Muscle of leg (tissue), 11 donors: ENCODE results near the gene ABTB2. TPM values are rescaled to one million over a fixed set of nuclear protein-coding genes. Genes with fewer than 3 reads are reported as not detected.

Experiments
- DNase-seq: peaks from one replicate; pipeline ENCODE4 v3.0.0; 2013
- H3K27ac ChIP-seq: one replicate; pipeline ENCODE4 v1.5.1; 2013; ENCODE audit warnings: mild to moderate bottlenecking, low read length, control low read depth
- H3K27me3 ChIP-seq: one replicate; pipeline ENCODE4 v1.6.1; 2013; ENCODE audit warnings: low read length; ENCODE audit not compliant: control insufficient read depth, insufficient read depth
- H3K36me3 ChIP-seq: one replicate; pipeline ENCODE4 v1.6.1; 2013; ENCODE audit warnings: low read length; ENCODE audit not compliant: control insufficient read depth, insufficient read depth
- H3K4me1 ChIP-seq: one replicate; pipeline ENCODE4 v1.6.1; 2013; ENCODE audit warnings: low read length; ENCODE audit not compliant: control insufficient read depth, insufficient read depth
- H3K4me3 ChIP-seq: one replicate; pipeline ENCODE4 v1.5.1; 2013; ENCODE audit warnings: low read length, control low read depth
- H3K9me3 ChIP-seq: replicated peaks from 2 replicates; pipeline ENCODE4 v1.6.1; 2013; ENCODE audit warnings: low read depth, low read length; ENCODE audit not compliant: control insufficient read depth
- whole genome bisulfite sequencing: methylation state at CpG from one replicate; pipeline ENCODE4 v1.1.5; 2013; ENCODE audit warnings: missing lambda C conversion rate; ENCODE audit not compliant: insufficient coverage; 5-methylcytosine and 5-hydroxymethylcytosine counted together
- polyA plus RNA-seq, 8 donors: library from polyadenylated mRNA; unstranded; fragments of 120-200 nt; gene quantifications; one replicate each; pipeline versions ENCODE4 v1.2.1 to v1.2.3, GENCODE V29; 2013; ENCODE audit warnings: inconsistent platforms in 1 of 8, low replicate concordance in 1 of 8; ENCODE audit not compliant: insufficient read length in 8 of 8, insufficient read depth in 1 of 8
- total RNA-seq: library from RNA; stranded (reverse); fragments of 120-200 nt; gene quantifications from one replicate; pipeline ENCODE4 v1.2.4, GENCODE V29; 2013

The ABTB2 gene
- total and polyA plus RNA-seq, 9 donors: 3.5 to 8.5 (median 6.5) TPM

DNA sequence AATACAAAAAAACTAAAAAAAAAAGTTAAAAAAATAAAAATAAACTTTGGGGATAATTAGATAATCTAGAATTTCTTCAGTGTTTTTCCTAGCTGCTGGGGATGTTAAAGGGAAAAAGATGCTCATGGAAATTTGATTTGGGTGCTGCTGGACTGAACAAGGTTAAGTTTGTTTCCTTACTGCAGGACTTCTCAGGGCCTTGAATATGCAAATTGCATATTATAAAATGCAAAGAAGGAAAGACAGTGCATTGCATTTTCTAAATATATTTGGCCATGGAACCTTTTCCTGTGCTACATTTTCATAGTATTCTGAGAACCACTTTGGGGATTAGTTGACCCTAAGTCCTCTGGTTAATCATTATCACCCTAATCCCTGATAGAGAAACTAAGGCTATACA lies 79.6 kb downstream of the ABTB2 start:
- peaks cover 14% of the 10 kb centered on the region for H3K4me1 ChIP-seq
- no peaks in the 10 kb centered on the region for H3K27me3 ChIP-seq
- H3K4me3 ChIP-seq: no peak overlapping the region
- no peak for DNase-seq
- H3K27ac ChIP-seq: no peak overlapping the region
- H3K9me3 ChIP-seq: no peaks in the 10 kb centered on the region
- H3K36me3 ChIP-seq: no peaks in the 10 kb centered on the region

DNA sequence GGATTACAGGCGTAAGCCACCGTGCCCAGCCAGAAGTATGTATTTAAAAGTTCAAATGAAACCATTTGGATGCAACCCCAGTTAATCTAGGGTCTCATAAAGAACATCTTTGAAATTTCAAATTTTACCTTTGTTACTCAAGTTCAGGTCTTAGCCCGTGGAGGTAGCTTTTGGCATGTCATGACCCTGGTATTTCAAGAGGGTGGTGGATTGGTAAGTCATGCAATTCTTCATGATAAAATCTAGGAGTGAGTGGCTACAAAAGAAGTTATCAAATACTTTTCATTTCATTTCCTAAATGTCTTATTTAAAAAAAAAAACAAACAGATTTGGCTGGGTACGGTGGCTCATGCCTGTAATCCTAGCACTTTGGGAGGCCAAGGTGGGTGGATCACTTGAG lies 80.6 kb downstream of the ABTB2 start:
- 64% methylated on average over 2 of the region's 4 CpGs for WGBS
- Histone ChIP-seq H3K4me1 (peaks cover 15% of the 10 kb centered on the region), H3K27me3 (no peaks in the 10 kb centered on the region), H3K27ac (no peak overlapping the region), H3K36me3 (no peaks in the 10 kb centered on the region), H3K9me3 (no peaks in the 10 kb centered on the region), H3K4me3 (no peak overlapping the region)
- no peak for DNase-seq

DNA sequence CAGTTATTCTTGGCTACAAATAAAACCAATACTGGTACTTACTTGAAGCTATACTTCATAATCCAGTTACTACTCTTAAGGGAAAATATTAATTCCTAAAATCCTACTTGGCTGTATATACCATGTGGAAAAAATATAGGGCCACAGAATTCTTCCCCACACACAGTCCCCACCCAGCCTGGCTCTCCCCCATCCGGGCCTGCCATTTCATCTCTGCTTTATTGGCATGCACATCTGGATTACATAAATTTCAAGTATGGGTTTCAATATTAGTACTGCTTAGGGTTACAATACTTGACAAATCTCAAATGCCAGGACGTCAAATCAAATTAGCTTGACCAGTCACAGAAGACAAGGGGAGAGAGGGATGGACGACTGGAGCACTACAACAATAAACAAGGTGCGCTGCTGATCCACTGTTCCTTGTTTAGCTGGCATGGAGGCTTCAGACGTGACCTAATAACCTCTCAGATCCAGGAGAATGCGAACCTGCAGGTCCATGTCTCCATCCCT lies 81.4 kb downstream of the ABTB2 start:
- H3K4me3 ChIP-seq: no peak overlapping the region
- H3K9me3 ChIP-seq: no peaks in the 10 kb centered on the region
- H3K27me3 ChIP-seq: no peaks in the 10 kb centered on the region
- WGBS: 73% methylated on average over 4 of the region's 6 CpGs
- peaks cover 15% of the 10 kb centered on the region for H3K4me1 ChIP-seq
- no peak for DNase-seq
- no peaks in the 10 kb centered on the region for H3K36me3 ChIP-seq
- no peak overlapping the region for H3K27ac ChIP-seq

DNA sequence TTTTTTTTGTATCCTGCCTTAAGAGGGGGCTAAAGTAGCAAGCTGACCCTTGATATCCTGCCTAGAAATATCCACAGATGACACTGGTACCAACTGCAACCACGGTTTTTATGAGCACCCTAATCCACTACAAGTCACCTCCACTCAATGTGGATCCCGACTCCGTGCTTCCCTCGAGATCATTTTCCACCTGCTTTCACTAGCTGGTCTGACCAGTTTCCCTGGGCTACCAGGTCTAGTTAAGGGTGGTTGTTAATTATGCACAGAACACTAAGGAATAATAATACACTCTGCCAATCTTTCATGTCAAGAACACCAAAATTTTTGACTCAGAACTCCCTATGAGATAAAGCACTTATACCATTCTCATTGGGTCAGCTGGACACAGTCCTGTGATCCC lies 82.3 kb downstream of the ABTB2 start:
- Histone ChIP-seq H3K4me3 (no peak overlapping the region), H3K27ac (peak overlapping the region; percentile 75), H3K27me3 (no peaks in the 10 kb centered on the region), H3K4me1 (peaks cover 15% of the 10 kb centered on the region), H3K36me3 (no peaks in the 10 kb centered on the region), H3K9me3 (no peaks in the 10 kb centered on the region)
- 100% methylated on average over 1 of the region's 4 CpGs for WGBS
- DNase-seq: no peak

DNA sequence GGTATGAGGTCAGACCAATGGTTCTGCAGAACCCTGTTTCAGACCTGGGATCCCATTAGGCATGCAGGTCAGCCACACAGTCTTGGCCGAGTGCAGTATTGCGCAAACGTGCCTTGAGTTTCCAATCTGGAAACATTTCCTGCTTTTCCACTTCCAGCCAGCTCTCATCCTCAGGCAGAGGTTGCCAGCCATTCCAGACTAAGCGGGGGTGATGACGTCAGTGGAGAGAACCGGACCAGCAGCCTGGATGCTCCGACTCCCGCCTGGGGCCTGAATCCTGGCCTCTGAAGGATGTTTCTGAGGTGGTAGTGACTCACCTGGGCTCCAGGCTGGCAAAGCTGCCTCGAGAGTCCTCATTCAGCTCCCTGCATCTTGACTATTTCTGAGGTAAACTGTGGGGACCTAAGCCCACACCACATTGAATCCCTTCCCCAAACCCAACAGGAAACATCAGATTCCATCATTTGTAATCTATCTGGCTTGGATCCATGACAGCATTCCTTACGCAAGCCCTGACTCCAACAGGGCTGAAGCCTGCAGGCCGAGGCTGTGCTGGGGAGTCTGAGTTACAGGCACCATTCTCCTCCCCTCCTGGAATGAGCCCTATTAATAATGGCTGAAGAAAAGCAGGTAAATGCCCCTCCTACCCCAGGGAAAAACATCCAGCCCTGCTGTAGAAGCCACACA lies 83.0 kb downstream of the ABTB2 start:
- Histone ChIP-seq H3K27ac (peak overlapping the region; percentile 75), H3K4me3 (no peak overlapping the region), H3K9me3 (no peaks in the 10 kb centered on the region), H3K36me3 (no peaks in the 10 kb centered on the region), H3K27me3 (no peaks in the 10 kb centered on the region), H3K4me1 (peaks cover 15% of the 10 kb centered on the region)
- peak; percentile 95 for DNase-seq
- WGBS: 32% methylated on average over 3 of the region's 11 CpGs

DNA sequence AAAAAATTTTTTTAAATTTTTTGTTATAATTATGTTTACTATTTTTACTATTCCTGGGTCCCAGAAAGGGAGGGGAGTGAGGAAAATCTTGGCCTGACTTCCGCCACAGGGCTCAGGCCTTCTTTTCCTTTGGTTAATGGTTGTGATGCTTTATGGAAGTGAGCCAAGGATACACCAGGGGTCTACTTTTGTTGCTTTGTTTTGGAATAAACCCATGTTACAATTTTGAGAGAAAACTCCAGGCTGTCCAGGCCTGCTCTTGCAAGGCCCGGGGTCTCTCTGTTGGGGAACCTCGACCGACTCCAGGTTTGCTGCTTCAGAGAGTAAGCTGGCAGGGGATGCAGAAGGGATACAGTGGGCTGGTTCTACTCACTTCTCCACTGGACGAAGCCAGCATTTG lies 84.7 kb downstream of the ABTB2 start:
- Histone ChIP-seq H3K9me3 (no peaks in the 10 kb centered on the region), H3K4me3 (no peak overlapping the region), H3K36me3 (no peaks in the 10 kb centered on the region), H3K27me3 (no peaks in the 10 kb centered on the region), H3K4me1 (peaks cover 11% of the 10 kb centered on the region), H3K27ac (no peak overlapping the region)
- WGBS: 31% methylated on average over 3 of the region's 5 CpGs
- peak; percentile 68 for DNase-seq

DNA sequence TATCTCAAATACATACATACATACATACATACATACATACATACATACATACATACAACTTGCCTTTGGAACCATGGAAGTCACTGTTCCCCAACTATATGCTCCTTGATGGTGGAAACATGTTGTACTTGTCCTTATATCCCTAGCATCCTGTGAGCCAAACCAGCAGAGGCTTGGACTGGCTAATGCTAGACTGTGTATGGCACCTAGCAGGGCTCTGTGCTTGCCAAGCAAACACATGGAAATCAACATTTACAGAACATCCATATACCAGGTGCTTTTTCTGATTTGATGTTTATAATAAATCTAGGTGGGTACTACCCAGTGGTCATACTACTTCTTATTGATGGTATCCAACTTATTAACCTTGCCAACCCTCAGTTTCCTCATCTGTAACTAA lies 86.1 kb downstream of the ABTB2 start:
- Histone ChIP-seq H3K27me3 (no peaks in the 10 kb centered on the region), H3K27ac (no peak overlapping the region), H3K4me1 (peaks cover 14% of the 10 kb centered on the region), H3K9me3 (no peaks in the 10 kb centered on the region), H3K4me3 (no peak overlapping the region), H3K36me3 (no peaks in the 10 kb centered on the region)
- no peak for DNase-seq

DNA sequence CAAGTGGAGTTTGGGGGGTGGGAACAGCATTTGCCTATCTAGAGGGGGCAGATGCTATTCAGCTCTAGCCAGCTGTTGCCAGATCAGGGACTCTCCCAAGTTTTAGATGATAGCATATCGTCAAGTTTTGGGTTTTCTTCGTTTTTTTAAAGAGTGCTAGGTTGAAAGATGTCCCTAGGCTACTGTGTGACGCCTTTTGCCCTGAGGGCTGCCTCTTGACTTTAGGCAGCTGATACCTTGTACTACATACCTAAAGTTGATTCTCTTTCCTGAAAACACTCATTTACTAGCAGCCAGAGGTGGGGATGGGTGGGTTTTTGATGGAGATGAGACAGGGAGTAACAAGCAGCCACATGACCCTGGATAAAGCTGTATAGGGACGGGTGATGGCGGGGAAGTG lies 87.1 kb downstream of the ABTB2 start:
- H3K36me3 ChIP-seq: no peaks in the 10 kb centered on the region
- WGBS: 100% methylated on average over 3 of the region's 5 CpGs
- peaks cover 20% of the 10 kb centered on the region for H3K4me1 ChIP-seq
- H3K9me3 ChIP-seq: no peaks in the 10 kb centered on the region
- H3K4me3 ChIP-seq: no peak overlapping the region
- DNase-seq: no peak
- H3K27ac ChIP-seq: no peak overlapping the region
- H3K27me3 ChIP-seq: no peaks in the 10 kb centered on the region

DNA sequence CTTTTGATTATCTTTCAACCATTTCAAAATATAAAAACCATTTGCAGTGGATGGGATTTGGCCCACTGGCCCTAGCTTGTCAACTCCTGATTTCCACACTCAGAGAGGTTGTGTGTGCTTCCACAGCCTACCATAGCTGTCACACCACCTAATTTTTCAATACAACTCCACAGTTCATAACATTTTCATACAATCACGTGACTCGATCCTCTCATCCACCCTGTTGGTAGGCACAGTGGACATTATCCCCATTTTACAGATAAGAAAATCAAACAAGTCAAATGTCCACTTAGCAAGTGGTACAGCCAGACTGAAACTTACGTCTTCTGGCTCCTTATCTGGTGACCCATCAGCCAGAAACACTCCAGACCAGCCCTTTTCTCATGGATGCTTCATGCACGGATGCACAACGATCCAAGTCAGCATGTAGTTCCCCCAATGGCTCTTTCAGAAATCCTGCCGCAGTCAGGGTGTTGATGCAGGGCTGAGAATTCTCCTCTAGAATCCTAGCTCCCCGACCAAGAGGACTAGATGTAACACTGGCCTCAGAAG lies 88.0 kb downstream of the ABTB2 start:
- DNase-seq: no peak
- peaks cover 14% of the 10 kb centered on the region for H3K4me1 ChIP-seq
- H3K4me3 ChIP-seq: no peak overlapping the region
- WGBS: 95% methylated on average over 7 of the region's 7 CpGs
- no peaks in the 10 kb centered on the region for H3K27me3 ChIP-seq
- no peaks in the 10 kb centered on the region for H3K9me3 ChIP-seq
- no peaks in the 10 kb centered on the region for H3K36me3 ChIP-seq
- H3K27ac ChIP-seq: no peak overlapping the region

DNA sequence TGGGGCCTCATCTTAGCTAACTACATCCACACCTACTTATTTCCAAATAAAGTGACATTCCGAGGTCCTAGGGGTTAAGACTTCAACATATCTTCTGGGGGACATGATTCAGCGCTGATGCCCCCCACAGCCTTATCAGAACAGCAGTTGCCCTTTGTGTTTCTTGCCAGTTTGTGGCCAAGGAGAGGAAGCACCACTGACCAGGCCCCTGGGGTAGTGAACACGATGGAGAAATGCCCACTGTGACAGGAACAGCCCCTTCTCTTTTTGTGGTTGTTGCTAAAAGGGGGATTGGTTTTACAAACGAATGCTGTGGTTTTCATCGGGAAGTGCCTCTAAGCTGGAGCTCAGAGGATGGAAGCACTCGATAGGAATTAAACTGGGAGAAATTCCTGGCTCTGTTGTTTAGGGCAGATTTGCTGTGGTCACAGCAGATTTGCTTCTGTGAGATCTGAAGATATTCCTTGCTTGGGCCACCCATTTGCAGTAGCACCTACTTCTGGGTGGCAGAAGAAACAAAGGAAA lies 88.8 kb downstream of the ABTB2 start:
- no peak for DNase-seq

More for the DNA sequence above, 88.8 kb downstream of the ABTB2 start:
- 49% methylated on average over 4 of the region's 6 CpGs for WGBS
- Histone ChIP-seq H3K4me1 (peaks cover 12% of the 10 kb centered on the region), H3K9me3 (no peaks in the 10 kb centered on the region), H3K36me3 (no peaks in the 10 kb centered on the region), H3K27ac (no peak overlapping the region), H3K27me3 (no peaks in the 10 kb centered on the region), H3K4me3 (no peak overlapping the region)
